ENCODE data around the gene CHST11.

- no peak for TF ChIP-seq CTCF (IDR thresholded peaks at IDR 0.05; ENCODE audit: insufficient read depth, low read length, poor library complexity, severe bottlenecking)
- no peak for TF ChIP-seq EZH2phosphoT487 (conservative IDR thresholded peaks at IDR 0.05; ENCODE audit: low read length)
Observed at GRCh38 chr12:104662203-104662602, 205.5 kb downstream of the CHST11 start.
